HG02610 (cell line): ENCODE results near the gene TMPRSS9.

ENCODE experiments used
- ATAC-seq: cut with Tn5 transposase; IDR thresholded peaks from one replicate; pipeline ENCODE4 v1.9.1; 2021; ENCODE audit warnings: mild to moderate bottlenecking, moderate library complexity; ENCODE audit not compliant: unreplicated experiment

Gene TMPRSS9

GRCh38 chr19:2359992-2360685, at the start of gene TMPRSS9:
Gene TMPRSS9 (plus strand): TSS chr19:2360265. CDS start chr19:2389786, 29,521 bp downstream.
- no peak for ATAC-seq

DNA sequence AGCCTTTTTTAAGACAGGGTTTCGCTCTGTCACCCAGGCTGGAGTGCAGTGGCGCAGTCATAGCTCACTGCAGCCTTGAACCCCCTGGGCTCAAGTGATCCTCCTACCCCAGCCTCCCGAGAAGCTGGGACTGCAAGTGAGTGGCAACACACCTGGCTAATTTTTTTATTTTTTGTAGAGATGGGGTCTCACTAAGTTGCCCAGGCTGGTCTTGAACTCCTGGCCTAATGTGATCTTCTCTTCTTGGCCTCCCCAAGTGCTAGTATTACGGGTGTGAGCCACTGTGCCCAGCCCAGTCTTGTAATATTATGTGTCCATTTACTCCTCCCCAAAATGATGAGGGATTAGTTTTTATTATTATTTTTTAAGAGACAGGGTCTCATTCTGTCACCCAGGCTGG, 49.0 kb upstream of the TMPRSS9 start:
- no peak for ATAC-seq

DNA sequence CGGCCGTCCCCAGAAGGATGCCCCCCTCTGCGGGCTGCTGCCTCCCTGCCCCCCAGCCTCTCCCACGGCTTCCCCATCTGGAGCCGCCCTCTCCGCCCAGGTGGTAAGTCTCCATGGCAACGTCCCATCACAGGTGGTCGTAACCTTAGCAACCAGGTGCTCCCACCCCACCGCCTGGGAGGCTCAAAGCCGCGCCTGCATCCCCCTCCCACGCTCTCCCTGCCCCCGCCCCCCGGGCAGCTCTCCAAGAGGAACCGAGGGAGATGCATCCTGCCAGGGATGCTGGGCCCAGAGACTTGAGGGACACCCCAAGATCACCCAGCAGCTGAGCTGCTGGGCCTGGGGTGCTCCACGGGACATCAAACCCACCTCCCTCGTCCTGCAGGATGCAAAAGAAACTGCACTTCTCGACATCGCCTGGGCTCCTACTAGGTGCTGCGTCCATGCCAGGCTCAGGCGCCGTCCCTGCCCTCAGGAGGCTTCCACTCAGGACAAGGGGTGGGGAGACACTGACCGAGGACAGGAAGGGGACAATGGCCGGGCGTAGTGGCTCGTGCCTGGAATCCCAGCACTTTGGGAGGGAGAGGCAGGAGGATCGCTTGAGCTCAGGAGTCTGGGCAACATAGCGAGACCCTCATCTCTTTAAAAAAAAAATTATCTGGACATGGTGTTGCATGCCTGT, 47.1 kb upstream of the TMPRSS9 start:
- no peak for ATAC-seq

DNA sequence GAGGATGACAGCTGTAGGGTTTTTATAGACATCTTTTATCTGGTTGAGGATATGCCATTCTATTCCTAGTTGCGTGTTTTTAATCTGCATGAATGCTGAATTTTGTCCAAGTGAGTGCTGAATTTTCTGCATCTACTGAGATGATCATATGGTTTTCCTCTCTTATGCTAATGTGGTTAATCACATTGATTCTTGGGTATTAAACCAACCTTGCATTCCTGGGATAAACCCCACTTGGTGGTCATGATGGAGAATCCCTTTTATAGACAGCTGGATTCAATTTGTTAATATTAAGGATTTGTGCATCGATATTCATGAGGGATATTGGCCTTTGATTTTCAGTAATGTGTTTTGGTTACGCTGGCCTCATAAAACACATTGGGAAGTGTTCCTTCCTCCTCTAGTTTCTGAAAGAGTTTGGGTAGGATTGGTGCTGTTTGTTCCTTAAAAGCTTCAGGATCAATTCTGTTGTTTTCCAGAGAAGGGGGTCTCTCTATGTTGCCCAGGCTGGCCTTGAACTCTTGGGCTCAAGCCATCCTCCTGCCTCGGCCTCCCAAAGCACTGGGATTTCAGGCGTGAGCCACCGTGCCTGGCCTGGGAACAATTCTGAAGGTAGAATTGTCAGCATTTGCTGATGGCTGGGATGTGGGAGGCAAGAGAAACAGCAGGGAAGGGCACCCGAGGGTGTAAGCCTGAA, 44.8 kb upstream of the TMPRSS9 start:
- no peak for ATAC-seq

DNA sequence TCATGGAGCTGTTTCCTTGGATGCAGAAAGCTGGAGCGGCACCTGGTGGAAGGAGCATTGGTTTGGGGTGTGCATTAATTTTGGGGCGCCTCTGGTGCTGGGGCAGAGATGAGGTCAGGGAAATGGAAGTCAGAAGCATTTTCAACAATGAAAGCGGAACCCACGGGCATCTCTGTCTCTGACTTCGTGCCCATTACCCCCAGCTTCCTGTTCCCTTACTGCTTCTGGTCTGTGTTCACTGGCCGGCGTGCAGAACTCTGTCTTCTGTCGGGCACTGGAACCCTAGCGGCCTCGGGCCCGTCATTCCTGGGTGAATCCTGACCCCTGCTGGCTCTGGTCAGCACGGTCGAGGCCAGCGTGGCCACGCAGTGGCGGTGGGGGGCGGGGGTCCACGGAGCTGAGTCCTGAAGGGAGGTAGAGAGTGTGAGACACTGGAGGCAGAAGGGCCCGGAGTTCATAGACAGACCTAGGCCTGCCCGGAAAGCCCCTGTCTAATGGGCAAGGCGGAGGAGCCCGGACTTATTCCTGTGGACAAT, 44.2 kb upstream of the TMPRSS9 start:
- ATAC-seq = no peak

DNA sequence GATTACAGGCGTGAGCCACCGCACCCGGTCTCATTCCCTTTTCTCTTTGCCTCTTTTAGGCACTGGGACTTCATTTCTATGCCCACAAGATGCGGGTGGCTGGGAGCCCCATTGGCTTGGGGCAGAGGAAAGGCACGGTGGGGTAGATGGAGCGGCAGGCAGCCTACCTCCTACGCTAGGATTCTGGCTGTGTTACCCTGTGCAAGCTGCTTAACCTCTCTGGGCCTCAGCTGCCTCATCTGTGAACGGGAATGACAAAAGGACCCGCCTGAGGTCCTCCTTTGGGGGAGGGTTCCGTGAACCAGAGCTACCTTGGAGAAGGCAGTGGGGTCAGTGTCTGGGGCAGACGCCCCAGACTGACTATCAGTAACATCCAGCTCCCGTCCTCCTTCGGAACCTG, 42.8 kb upstream of the TMPRSS9 start:
- no peak for ATAC-seq

DNA sequence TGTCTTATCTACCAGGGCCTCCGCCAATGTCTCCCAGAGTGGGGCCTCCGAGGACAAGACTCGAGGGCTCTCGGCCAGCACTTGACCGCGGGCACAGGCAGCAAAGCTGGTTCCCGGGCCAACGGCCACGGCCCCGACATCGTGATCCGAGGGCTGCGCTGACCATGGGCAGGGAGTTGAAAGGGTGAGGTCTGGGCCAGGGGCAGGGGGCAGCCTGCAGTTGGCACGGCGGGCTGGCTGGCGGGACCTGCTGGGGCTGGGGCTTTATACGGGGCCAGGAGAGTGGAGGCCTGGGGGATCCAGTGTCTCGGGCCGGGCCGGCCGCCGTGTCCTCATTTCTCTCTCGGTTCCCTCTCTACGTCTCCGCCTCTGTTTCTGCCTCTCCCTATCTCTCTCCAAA, 42.3 kb upstream of the TMPRSS9 start:
- ATAC-seq = no peak

DNA sequence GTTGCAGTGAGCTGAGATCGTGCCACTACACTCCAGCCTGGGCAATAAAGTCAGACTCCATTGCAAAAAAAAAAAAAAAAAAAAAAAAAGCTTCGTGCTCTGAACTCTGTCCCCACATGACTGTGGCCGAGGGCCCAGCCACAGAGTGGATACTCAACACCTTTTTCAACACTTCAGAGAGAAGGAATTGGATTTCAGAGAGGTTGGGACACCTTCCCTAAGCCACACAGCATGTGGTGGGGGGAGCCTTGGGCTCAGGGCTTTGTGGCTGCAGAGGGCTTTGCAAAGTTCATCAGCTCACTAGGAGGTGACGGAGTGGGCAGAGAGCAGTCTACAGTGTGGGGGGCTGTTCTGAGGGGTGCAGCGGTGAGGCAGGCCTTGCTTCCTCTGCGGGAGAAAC, 41.1 kb upstream of the TMPRSS9 start:
- ATAC-seq = no peak

- ATAC-seq = no peak
Observed at GRCh38 chr19:2319551-2319950, 40.5 kb upstream of the TMPRSS9 start.

DNA sequence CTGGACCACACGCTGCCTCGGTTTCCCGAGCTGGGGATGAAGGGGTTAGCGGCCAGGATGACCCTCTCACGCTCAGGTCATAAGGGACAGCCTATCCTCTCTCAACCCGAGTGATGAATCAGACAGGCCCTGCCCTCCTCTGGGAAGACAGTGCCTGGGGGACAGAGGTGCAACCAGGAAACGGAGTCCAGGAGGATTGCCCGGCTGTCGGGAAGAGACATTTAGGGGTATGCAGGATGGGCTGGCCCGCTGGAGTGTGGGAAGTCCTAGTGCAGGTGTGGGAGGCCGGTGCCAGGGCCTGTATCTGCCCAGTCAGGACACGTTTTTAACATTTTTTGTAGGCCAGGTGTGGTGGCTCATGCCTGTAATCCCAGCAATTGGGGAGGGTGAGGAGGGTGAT, 40.0 kb upstream of the TMPRSS9 start:
- ATAC-seq = no peak

DNA sequence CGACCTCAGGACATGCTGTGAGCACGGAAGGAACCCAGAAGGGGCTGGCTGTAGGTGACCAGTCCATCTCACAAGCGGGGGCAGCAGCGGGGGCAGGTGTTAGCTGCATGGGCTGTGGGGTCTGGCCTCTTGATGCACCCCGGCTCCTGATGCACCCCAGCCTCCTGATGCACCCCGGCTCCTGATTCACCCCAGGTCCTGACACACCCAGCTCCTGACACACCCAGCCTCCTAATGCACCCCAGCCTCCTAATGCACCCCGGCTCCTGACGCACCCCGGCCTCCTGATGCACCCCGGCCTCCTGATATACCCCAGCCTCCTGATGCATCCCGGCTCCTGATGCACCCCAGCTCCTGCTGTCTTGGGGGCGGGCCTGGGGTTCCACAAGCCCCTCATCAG, 39.1 kb upstream of the TMPRSS9 start:
- ATAC-seq = no peak

DNA sequence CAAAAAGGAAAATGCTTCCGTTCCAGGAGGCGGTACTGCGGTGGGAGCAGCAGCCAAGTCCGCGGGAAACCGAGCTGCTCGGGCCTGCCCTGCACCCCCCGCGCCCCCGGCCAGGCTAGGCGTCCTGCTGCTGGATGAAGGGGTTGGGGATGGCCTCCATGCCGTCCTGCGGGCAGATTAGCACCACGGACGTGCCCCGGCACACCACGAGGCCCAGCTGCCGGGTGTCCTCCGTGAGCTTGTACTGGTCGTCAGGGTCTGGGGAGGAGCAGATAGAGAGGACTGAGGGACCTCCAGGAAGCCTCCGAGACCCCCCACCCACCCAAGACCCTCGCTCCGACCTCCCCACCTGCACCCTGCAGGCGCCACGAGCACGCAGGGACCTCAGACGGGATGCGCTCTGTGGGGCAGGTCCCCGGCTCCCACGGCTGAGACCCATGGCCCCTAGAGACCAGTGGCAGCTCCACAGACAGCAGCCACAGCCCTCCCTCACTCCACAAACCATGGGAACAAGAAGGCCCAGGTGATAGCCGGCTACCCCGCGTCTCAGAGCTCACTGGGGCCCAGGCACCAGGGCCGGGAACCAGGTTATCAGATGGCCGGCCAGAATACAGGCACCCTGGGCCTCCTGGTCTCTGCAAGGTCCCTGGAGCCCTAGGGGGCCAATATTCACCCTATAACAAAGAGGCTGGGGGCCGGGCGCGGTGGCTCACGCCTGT, 38.3 kb upstream of the TMPRSS9 start:
- no peak for ATAC-seq

DNA sequence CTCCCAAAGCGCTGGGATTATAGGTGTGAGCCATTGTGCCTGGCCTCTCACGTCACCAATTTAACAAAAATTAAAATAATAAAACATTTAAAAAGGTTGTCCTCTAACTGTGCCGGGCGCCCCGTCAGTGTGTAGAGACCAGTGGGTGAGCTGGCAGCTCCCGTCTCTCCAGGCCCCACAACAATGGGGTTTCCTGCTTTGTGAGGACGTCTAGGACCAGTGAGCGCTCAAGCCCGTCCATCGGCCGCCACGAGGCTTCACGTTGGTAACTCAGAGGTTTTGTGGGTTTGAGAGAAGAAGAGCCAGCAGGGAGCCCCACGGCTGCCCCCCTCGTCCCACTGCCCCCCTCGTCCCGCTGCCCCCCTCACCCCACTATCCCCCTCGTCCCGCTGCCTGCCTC, 36.4 kb upstream of the TMPRSS9 start:
- ATAC-seq = no peak

GRCh38 chr19:2324220-2324948, 35.7 kb upstream of the TMPRSS9 start:
- no peak for ATAC-seq

GRCh38 chr19:2325281-2326046, 34.6 kb upstream of the TMPRSS9 start:
- ATAC-seq = no peak

- no peak for ATAC-seq
Observed at GRCh38 chr19:2326699-2327360, 33.2 kb upstream of the TMPRSS9 start.

DNA sequence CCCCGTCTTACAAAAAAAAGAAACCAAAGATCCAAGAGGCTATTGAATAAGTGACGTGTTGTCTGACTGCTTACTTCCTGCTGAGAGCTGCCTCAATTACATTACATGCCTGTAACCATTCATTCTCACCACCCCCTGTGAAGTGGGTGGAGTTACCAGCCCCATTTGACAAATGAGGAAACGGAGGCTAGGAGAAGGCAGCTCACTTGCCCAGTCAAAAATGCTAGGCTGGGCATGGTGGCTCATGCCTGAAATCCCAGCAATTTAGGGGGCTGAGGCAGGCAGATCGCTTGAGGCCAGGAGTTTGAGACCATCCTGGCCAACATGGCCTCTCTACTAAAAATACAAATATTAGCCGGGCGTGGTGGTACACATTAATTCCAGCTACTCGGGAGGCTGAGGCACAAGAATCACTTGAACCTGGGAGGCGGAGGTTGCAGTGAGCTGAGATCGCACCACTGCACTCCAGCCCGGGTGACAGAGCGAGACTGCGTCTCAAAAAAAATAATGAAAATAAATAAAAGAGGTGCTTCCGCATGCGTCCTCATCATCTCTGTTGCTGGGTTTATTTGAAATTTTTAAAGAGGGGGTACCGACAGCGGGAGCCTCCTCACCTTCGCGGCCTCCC, 32.2 kb upstream of the TMPRSS9 start:
- no peak for ATAC-seq

DNA sequence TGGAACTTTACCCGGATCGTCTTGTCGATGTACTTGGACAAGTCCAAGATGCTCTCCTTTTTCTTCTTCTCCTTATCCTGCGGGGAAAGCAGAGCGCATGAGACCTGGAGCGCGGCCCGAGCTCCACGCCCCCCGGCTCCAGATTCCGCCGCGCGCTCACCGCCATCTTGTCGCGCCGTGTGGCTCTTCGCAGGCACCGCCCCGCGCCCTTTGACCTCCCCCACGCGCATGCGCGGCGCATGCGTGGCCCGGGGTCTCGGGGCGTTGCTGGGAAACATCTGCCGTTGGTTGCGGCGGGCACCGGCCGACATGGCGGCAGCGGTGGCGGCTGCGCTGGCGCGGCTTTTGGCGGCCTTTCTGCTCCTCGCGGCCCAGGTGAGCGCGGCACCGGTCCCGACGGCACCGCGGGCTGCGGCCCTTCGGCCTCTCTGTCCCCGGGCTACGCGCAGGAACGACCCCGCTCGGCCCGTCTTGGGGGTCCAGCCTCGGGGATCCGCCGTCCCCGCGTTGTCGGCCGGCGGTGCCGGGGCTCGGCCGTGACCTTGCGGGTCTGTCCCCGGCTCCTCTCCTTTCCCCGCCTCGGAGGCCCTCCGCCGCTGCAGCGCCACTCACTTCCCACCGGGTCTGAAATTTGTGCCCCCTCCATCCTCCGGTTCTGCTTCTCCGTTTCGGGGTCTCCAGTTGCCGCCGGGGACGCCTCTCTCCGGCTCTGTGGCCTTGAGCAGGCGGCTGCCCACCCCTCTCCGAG, 31.5 kb upstream of the TMPRSS9 start, which contains the start of the genes LSM7 and SPPL2B:
TSS of gene LSM7 (minus strand) at position 186 of the 748 bp plus-strand sequence. CDS start at position 166, 20 bp downstream.
TSS of gene SPPL2B (plus strand) at position 284 of the 748 bp plus-strand sequence. CDS start at position 310, 26 bp downstream.
- peak; percentile 51 for ATAC-seq
